ENCODE results near the gene FRAS1.

Gene FRAS1

GRCh38 chr4:78038704-78039103 lies 18.4 kb upstream of the FRAS1 start:
- no peaks in the 10 kb centered on the region for H3K4me1 ChIP-seq (ENCODE audit: control extremely low read depth in 1 of 4, control insufficient read depth in 4 of 4, insufficient read depth in 4 of 4, low read length in 3 of 4)
- DNase-seq = no peak
- peaks cover 0 to 3% (median 0%) of the 10 kb centered on the region in 5 experiments for H3K9me3 ChIP-seq (ENCODE audit: control extremely low read depth in 1 of 5, control insufficient read depth in 4 of 5, insufficient read depth in 2 of 5, low read depth in 1 of 5, low read length in 4 of 5)
- H3K27me3 ChIP-seq (replicated peaks in 2 of 5; ENCODE audit: control insufficient read depth in 4 of 5, insufficient read depth in 5 of 5, low read length in 4 of 5) = no peaks in the 10 kb centered on the region
- ChIA-PET CTCF (interaction anchor here (0.8 kb wide), 1 partner anchor 10 kb away, joined by 3 read pairs; no protein-coding TSS in a partner anchor), POLR2A (no interaction called here)
- H3K36me3 ChIP-seq (ENCODE audit: control insufficient read depth in 4 of 4, insufficient read depth in 4 of 4, low read length in 3 of 4) = no peaks in the 10 kb centered on the region
- no peak overlapping the region for H3K4me3 ChIP-seq (ENCODE audit: control insufficient read depth in 1 of 7, extremely low read depth in 1 of 7, insufficient read depth in 4 of 7, low read depth in 2 of 7, low read length in 6 of 7)
- no peak overlapping the region for H3K27ac ChIP-seq (ENCODE audit: insufficient read depth in 1 of 2, low read depth in 1 of 2, low read length in 2 of 2, poor library complexity in 1 of 2, severe bottlenecking in 2 of 2)
- 96% methylated on average over 4 of the region's 5 CpGs for WGBS (ENCODE audit: insufficient coverage)

DNA sequence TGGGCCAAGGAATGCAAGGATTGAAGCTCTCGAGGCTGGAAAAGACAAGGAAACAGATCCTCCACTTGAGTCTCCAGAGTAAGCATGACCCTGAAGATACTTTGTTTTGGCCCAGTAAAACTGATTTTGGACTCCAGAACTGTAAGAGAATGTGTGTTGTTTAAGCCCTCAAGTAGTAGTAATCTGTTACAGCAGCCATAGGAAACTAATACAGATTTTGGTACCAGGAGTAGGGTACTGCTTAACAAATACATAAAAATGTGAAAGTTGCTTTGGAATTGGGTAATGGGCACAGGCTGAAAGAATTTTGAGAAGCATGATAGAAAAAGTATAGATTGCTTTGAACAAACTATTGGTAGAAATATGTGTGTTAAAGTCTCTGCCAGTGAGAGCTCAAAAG lies 17.4 kb upstream of the FRAS1 start:
- Histone ChIP-seq H3K27me3 (replicated peaks in 2 of 5; ENCODE audit: control insufficient read depth in 4 of 5, insufficient read depth in 5 of 5, low read length in 4 of 5) (no peaks in the 10 kb centered on the region), H3K27ac (ENCODE audit: insufficient read depth in 1 of 2, low read depth in 1 of 2, low read length in 2 of 2, poor library complexity in 1 of 2, severe bottlenecking in 2 of 2) (no peak overlapping the region), H3K4me1 (ENCODE audit: control extremely low read depth in 1 of 4, control insufficient read depth in 4 of 4, insufficient read depth in 4 of 4, low read length in 3 of 4) (no peaks in the 10 kb centered on the region), H3K9me3 (ENCODE audit: control extremely low read depth in 1 of 5, control insufficient read depth in 4 of 5, insufficient read depth in 2 of 5, low read depth in 1 of 5, low read length in 4 of 5) (peaks cover 0 to 3% (median 0%) of the 10 kb centered on the region in 5 experiments), H3K36me3 (ENCODE audit: control insufficient read depth in 4 of 4, insufficient read depth in 4 of 4, low read length in 3 of 4) (no peaks in the 10 kb centered on the region), H3K4me3 (ENCODE audit: control insufficient read depth in 1 of 7, extremely low read depth in 1 of 7, insufficient read depth in 4 of 7, low read depth in 2 of 7, low read length in 6 of 7) (no peak overlapping the region)
- no peak for DNase-seq
- CTCF ChIA-PET = interaction anchor here (0.8 kb wide), 1 partner anchor 9 kb away, joined by 3 read pairs; no protein-coding TSS in a partner anchor
- 100% methylated on average over 1 of the region's 1 CpG for WGBS (ENCODE audit: insufficient coverage)
- POLR2A ChIA-PET = no interaction called here

DNA sequence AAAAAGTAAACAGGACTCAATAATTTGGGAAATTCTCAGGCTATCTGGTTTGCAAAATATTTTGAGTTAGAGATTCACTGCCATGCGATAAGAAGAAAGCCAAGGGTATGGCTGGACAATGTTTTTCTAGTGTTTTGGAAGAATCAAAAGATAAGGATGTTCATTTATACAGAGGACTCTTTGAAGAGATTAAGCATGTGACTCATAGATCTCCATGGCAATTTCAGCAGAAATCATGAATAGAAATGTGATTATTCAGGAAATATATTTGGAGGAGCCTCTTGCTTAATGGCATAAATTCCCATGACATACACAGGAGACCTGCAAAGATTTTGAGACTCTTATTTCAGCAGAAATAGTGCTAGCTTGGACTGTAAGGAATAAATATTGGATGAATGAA lies 16.7 kb upstream of the FRAS1 start:
- H3K4me3 ChIP-seq (ENCODE audit: control insufficient read depth in 1 of 7, extremely low read depth in 1 of 7, insufficient read depth in 4 of 7, low read depth in 2 of 7, low read length in 6 of 7) = no peak overlapping the region
- ChIA-PET CTCF (no interaction called here), POLR2A (no interaction called here)
- H3K27me3 ChIP-seq (replicated peaks in 2 of 5; ENCODE audit: control insufficient read depth in 4 of 5, insufficient read depth in 5 of 5, low read length in 4 of 5) = peaks cover 0 to 2% (median 0%) of the 10 kb centered on the region in 5 experiments
- H3K4me1 ChIP-seq (ENCODE audit: control extremely low read depth in 1 of 4, control insufficient read depth in 4 of 4, insufficient read depth in 4 of 4, low read length in 3 of 4) = no peaks in the 10 kb centered on the region
- H3K36me3 ChIP-seq (ENCODE audit: control insufficient read depth in 4 of 4, insufficient read depth in 4 of 4, low read length in 3 of 4) = no peaks in the 10 kb centered on the region
- no peak overlapping the region for H3K27ac ChIP-seq (ENCODE audit: insufficient read depth in 1 of 2, low read depth in 1 of 2, low read length in 2 of 2, poor library complexity in 1 of 2, severe bottlenecking in 2 of 2)
- no peak for DNase-seq
- H3K9me3 ChIP-seq (ENCODE audit: control extremely low read depth in 1 of 5, control insufficient read depth in 4 of 5, insufficient read depth in 2 of 5, low read depth in 1 of 5, low read length in 4 of 5) = peaks cover 0 to 3% (median 0%) of the 10 kb centered on the region in 5 experiments
- 100% methylated on average over 1 of the region's 1 CpG for WGBS (ENCODE audit: insufficient coverage)

DNA sequence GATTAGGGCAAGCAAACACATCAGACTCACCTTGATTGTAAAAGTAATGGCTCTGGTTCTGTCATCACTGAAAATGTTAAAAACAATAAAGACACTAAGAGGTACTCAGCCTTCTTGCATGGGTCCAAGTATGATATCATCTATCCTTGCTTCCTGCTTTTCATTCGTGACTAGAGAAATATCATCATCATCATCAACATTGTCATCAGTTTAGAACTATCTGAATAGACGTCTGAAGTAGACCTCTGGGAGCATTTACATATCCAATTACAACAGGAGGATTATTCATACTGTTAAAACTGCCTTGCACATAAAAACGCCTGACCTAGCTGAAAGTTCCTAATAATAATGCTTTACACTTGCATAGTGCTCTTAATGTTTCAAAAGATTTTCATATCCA lies 9.8 kb upstream of the FRAS1 start:
- no peak overlapping the region for H3K4me3 ChIP-seq (ENCODE audit: control insufficient read depth in 1 of 7, extremely low read depth in 1 of 7, insufficient read depth in 4 of 7, low read depth in 2 of 7, low read length in 6 of 7)
- H3K9me3 ChIP-seq (ENCODE audit: control extremely low read depth in 1 of 5, control insufficient read depth in 4 of 5, insufficient read depth in 2 of 5, low read depth in 1 of 5, low read length in 4 of 5) = peaks cover 0 to 1% (median 0%) of the 10 kb centered on the region in 5 experiments
- ChIA-PET POLR2A (no interaction called here), CTCF (no interaction called here)
- WGBS (ENCODE audit: insufficient coverage) = 94% methylated on average over 2 of the region's 3 CpGs
- H3K4me1 ChIP-seq (ENCODE audit: control extremely low read depth in 1 of 4, control insufficient read depth in 4 of 4, insufficient read depth in 4 of 4, low read length in 3 of 4) = no peaks in the 10 kb centered on the region
- no peak for DNase-seq
- no peaks in the 10 kb centered on the region for H3K36me3 ChIP-seq (ENCODE audit: control insufficient read depth in 4 of 4, insufficient read depth in 4 of 4, low read length in 3 of 4)
- H3K27me3 ChIP-seq (replicated peaks in 2 of 5; ENCODE audit: control insufficient read depth in 4 of 5, insufficient read depth in 5 of 5, low read length in 4 of 5) = peaks cover 0 to 2% (median 0%) of the 10 kb centered on the region in 5 experiments
- H3K27ac ChIP-seq (ENCODE audit: insufficient read depth in 1 of 2, low read depth in 1 of 2, low read length in 2 of 2, poor library complexity in 1 of 2, severe bottlenecking in 2 of 2) = no peak overlapping the region

GRCh38 chr4:78056265-78057129 lies 626 bp upstream of the FRAS1 start:
- ChIA-PET CTCF (interaction anchor here (1.1 kb wide), 1 partner anchor 11 kb away, joined by 3 read pairs; no protein-coding TSS in a partner anchor), POLR2A (interaction anchor here (0.5 to 1.1 kb wide), 2 partner anchors 186 to 817 kb away, joined by 3 to 4 read pairs; no protein-coding TSS in a partner anchor)
- Histone ChIP-seq H3K9me3 (ENCODE audit: control extremely low read depth in 1 of 5, control insufficient read depth in 4 of 5, insufficient read depth in 2 of 5, low read depth in 1 of 5, low read length in 4 of 5) (no peaks in the 10 kb centered on the region), H3K27ac (ENCODE audit: insufficient read depth in 1 of 2, low read depth in 1 of 2, low read length in 2 of 2, poor library complexity in 1 of 2, severe bottlenecking in 2 of 2) (no peak overlapping the region), H3K4me3 (ENCODE audit: control insufficient read depth in 1 of 7, extremely low read depth in 1 of 7, insufficient read depth in 4 of 7, low read depth in 2 of 7, low read length in 6 of 7) (peak overlapping the region; percentile 19 to 84 (median 74)), H3K27me3 (replicated peaks in 2 of 5; ENCODE audit: control insufficient read depth in 4 of 5, insufficient read depth in 5 of 5, low read length in 4 of 5) (peaks cover 2 to 46% (median 27%) of the 10 kb centered on the region in 5 experiments), H3K36me3 (ENCODE audit: control insufficient read depth in 4 of 4, insufficient read depth in 4 of 4, low read length in 3 of 4) (no peaks in the 10 kb centered on the region), H3K4me1 (ENCODE audit: control extremely low read depth in 1 of 4, control insufficient read depth in 4 of 4, insufficient read depth in 4 of 4, low read length in 3 of 4) (peaks cover 7 to 34% (median 32%) of the 10 kb centered on the region in 4 experiments)
- peak; percentile 44 to 68 (median 61) for DNase-seq
- WGBS (ENCODE audit: insufficient coverage) = 5% methylated on average over 28 of the region's 39 CpGs

DNA sequence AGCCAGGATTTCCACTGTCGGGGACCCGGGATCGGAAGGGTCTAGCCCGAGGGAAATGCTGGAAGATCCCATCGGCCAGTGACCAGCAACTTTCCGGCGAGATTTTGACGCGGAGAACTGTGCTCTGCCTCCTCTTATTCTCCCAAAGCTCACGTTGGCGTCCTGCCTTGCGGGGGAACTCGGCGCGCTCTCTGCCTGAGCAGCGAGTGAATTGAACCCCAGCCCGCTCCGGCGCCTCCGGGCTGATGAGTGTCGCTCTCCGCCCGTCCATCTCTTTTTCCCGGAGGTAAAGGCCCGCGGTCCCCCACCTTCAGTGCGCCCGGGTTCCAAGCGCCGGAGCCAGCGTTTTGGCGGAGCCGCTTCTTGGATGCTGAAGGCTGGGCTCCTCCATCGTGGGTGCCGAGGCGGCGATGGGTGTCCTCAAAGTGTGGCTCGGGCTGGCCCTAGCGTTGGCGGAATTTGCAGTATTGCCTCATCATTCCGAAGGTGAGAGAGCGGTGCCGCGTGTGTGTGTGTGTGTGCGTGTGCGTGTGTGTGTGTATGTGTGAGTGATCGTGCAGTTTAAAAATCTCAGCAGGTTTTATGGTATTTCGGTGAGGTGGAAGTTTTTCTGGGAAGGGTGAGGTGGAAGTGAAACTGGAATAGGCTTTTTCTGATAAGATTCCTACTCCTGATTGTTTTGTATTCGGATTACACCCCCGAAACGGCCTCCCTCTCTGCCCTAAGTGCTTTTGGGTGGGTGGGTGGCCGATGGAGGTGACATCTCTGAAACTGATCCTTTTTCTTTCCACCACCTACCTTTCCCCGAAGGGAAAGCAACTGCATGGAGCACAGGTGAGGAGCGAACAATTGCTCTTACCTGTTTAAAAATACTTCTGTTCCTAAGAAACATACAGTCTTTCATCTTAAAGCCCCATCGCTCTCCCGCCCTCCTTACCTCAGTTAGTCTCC lies 752 bp downstream of the FRAS1 start:
- CTCF ChIA-PET = interaction anchor here (1.0 to 2.9 kb wide), 4 partner anchors 10 to 458 kb away, joined by 3 to 17 read pairs (median 10); no protein-coding TSS in a partner anchor
- no peak overlapping the region for H3K27ac ChIP-seq (ENCODE audit: insufficient read depth in 1 of 2, low read depth in 1 of 2, low read length in 2 of 2, poor library complexity in 1 of 2, severe bottlenecking in 2 of 2)
- H3K27me3 ChIP-seq (replicated peaks in 2 of 5; ENCODE audit: control insufficient read depth in 4 of 5, insufficient read depth in 5 of 5, low read length in 4 of 5) = peaks cover 0 to 46% (median 28%) of the 10 kb centered on the region in 5 experiments
- peaks cover 0 to 3% (median 0%) of the 10 kb centered on the region in 5 experiments for H3K9me3 ChIP-seq (ENCODE audit: control extremely low read depth in 1 of 5, control insufficient read depth in 4 of 5, insufficient read depth in 2 of 5, low read depth in 1 of 5, low read length in 4 of 5)
- no peaks in the 10 kb centered on the region for H3K36me3 ChIP-seq (ENCODE audit: control insufficient read depth in 4 of 4, insufficient read depth in 4 of 4, low read length in 3 of 4)
- DNase-seq = peak; percentile 49 to 80 (median 75)
- POLR2A ChIA-PET = no interaction called here
- peaks cover 7 to 34% (median 32%) of the 10 kb centered on the region in 4 experiments for H3K4me1 ChIP-seq (ENCODE audit: control extremely low read depth in 1 of 4, control insufficient read depth in 4 of 4, insufficient read depth in 4 of 4, low read length in 3 of 4)
- under 1% methylated on average over 44 of the region's 56 CpGs for WGBS (ENCODE audit: insufficient coverage)
- peak overlapping the region; percentile 27 to 84 (median 74) for H3K4me3 ChIP-seq (ENCODE audit: control insufficient read depth in 1 of 7, extremely low read depth in 1 of 7, insufficient read depth in 4 of 7, low read depth in 2 of 7, low read length in 6 of 7)
